ENCODE results near the gene SNRK.

Gene SNRK, protein sequence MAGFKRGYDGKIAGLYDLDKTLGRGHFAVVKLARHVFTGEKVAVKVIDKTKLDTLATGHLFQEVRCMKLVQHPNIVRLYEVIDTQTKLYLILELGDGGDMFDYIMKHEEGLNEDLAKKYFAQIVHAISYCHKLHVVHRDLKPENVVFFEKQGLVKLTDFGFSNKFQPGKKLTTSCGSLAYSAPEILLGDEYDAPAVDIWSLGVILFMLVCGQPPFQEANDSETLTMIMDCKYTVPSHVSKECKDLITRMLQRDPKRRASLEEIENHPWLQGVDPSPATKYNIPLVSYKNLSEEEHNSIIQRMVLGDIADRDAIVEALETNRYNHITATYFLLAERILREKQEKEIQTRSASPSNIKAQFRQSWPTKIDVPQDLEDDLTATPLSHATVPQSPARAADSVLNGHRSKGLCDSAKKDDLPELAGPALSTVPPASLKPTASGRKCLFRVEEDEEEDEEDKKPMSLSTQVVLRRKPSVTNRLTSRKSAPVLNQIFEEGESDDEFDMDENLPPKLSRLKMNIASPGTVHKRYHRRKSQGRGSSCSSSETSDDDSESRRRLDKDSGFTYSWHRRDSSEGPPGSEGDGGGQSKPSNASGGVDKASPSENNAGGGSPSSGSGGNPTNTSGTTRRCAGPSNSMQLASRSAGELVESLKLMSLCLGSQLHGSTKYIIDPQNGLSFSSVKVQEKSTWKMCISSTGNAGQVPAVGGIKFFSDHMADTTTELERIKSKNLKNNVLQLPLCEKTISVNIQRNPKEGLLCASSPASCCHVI

DNA sequence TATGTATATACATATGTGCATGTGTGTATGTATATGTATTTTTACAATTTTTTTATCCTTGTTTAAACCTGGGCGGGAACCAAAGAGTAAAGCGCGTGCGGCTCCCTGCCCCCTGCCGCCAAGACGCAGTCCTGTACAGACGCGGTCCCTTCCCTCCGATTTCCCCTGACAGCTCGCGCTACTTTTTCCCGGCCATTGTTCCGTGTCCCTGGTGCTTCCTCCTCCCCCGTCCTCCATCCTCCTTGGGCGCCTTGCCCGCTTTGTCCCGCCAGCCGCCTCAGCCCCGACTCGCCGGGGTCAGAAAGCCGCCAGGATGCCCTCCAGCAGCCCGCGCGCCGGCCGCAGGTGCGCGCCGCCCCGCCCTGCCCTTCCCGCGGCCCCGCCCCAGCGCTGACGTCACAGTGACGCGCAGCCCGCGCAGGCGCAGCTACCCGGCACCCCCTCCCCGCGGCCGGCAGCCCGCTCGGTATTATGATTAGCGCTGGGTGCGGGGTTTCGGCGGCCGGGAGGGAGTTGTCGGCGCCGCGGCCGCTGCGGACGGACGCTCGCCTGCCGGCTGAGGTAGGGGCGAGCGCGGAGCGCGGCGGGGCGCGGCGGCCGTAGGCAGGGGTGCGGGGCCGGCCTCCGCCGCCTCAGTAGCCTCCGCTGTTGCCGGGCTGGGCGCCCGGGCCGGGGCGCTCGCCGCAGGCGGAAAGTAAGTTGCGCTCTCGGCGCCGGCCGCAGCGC, at the start of gene SNRK:
SNRK (plus strand) TSS at position 426 of the 726 bp plus-strand sequence. CDS start 16,664 bp downstream, outside the sequence.
- DNase-seq: peak; percentile 11 to 16

DNA sequence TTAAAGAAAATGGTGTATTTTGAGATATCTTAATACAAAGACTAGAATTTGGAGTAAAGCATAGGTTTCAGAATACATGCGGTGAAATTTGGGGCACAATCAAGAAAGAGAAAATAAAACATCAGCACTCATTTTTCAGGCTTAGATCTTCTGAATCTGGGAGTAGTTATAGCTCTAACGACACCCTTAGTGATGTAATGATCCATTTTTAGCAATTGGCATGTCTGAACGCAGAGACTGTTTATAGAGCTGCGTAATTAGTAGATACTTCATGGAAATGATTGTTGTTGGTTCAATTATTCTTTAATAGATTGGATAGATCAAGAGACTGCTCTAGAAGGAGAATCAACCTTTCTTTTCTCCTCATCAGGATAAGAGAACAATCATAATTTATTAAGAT, 47.5 kb upstream of the SNRK start:
- DNase-seq: no peak

DNA sequence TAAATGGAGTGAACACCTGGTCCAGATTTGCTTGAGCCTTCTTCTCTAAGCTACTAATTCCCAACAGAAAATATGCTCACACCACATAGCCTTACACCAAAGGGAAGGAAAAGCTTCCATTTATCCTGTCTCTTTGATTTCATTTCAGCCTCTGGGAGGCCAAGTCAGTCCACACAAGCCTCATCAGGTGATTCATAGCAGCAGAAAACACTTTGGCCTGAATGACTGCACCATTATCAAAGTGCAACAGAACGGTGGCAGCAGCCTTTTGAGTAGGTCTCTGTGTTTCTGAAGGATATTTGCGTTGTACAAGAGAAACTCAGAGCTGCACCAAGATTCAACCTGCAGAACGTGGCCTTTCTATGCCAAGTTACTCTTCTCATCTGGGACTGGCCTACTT, 46.6 kb upstream of the SNRK start:
- no peak for DNase-seq

DNA sequence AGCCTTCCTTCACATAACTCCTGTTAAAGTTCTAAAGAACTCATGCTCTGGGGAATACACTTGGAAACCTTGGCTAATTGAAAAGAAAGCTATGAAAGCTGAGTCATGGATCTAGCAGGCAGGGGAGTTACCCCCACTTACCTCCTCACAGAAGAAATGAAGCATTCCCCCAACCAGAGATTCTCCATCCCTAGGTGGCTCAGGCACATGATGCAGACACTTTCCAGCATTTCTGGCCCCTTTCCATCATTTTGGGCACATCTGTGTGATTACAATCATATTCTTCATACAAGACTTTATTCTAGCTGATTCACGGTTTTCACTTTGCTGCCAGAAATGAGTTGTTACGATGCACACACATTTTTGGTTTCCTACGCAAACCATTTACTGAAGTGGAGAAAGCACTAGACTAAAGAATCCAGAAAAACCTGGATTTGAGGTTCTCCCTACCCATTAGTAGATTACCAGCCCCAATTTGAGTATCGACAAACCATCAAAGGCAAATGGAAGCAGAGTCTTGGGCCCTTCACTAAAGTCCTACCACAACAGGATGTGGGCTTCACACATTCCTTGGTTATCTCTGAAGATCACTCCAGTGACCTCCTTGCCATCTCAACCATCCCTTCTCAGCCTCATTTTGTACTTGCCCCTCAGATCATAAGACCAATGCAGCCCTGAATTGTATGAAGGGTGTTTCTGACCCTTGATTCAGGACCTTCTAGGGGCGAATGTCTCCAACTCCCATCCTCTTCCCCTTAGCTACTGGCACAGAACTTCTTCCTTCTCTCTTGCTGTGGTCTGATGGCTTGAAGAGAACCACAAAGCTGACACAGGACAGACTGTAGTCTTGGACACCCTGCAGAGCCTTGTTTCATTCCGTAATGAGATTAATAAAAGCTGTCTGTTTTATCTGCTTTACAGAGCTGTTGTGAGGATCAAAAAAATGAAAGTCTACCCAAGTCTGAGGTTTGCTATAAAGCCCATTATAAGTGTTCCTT, 42.5 kb upstream of the SNRK start:
- DNase-seq: no peak

DNA sequence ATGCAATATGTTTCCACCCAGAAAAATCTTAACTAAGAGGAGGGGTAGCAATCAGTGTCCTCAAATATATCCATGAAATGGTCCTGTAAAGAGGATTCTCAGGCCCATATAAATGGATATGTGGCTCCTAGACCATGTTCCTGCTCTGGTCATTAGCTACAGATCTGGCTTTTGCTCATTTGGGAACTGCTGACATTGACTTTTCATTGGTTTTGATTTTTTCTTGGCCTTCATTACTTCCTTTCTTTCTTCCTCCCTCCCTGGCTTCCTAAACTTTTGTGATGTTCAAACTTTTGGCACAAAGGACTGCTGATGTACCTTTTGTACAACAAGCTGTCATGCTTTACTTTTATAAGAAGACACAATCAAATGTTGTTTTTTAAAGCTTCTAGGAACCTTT, 41.6 kb upstream of the SNRK start:
- no peak for DNase-seq

DNA sequence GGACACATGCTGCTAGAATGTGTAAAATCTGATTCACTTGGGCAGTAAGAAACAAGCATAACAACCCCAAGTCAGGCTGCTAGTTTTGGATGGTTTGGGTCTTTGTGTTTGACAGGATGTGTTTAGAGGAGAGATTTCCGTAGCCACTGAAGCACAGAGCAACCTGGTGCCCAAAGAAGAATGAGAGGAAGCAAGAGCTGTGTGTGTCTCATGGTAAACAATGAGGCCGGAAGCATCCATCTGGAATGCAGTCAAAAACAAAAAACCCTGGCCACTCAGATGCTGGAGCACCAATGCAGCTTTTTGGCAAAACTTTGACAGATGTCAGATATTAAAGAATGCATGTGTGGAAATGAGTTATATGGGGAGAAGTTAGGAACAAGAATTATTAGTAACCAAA, 39.4 kb upstream of the SNRK start:
- no peak for DNase-seq

DNA sequence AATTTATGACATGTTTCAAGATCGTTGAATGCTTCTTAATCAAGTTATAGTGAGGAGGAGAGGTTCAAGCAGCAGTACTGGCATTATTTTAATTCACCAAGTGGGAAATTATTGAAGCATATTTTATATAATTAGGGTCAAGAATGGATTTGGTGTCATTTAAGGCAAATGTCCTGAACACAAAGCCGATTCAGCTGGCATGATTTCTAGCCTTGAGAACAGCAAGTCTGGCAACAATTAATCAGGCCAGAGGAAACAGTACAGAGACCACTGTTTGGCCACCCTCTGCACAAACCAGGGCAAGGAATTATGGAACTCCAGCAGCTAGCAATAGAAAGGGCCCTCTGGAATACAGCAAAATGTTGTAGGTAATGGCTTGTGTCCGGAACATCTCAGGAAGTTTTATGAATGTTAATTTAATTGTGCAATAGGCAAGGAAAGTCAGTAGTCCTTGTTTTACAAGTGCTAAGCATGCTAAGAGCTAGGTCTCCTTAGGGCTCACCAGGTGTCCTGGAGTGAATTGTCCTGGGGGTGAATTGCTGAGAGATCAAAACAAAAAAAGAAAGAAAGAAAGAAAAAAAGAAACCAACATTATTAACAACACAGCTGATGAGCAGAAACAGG, 38.7 kb upstream of the SNRK start:
- no peak for DNase-seq

DNA sequence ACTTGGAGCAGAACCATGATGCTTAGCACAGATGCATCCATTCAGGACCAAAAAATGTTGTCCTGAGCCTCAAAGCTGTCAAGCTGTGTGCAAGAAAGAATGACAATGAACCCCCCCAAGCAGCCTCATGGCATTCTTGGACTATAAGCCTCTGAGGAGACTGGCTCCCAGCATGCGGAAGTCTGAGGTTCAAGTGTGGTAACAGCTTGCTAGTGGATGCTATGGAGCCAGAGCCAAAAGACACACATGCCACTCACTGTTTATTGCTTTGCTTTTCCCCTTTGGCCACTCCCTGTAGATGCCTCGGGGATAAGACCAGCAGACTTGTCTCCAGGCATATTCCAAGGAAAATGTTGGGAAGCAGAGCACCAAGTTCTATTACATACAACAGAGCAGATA, 38.2 kb upstream of the SNRK start:
- no peak for DNase-seq

DNA sequence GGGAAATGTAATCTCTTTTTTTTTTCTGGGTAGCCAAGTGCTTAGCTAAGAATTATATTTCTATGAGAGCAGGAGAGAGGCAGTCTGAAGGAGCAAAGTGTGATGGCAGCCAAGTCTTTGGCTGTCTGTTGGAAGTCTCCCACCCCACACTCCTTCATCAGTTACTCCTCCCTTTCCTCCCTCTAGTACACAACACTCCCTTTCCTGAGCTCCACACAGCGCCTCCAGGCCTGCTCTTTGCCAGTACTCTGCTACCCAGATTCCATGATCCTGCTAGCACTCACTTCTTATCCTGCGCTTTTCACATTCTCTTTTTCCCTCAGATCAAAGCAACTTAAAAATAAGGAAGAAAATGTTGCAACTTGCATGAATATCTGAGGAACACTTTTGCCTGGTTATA, 37.4 kb upstream of the SNRK start:
- no peak for DNase-seq

DNA sequence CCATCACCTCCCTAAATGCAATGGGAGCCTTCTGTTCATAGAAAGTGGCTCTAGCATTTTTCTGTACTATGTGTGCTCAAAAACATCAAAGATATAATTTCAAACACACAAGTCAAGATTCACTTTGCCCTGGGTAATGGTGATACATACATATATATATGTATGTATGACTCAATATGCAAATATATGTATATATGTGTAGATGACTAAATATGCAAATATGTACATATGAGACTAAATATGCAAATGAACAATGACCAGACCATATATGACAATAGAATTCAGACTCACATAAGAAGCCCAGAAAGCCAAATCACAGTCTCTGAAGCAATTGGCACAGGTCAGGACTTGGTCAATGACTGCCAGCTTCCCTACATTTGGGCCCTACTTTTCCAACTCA, 36.9 kb upstream of the SNRK start:
- DNase-seq: no peak

DNA sequence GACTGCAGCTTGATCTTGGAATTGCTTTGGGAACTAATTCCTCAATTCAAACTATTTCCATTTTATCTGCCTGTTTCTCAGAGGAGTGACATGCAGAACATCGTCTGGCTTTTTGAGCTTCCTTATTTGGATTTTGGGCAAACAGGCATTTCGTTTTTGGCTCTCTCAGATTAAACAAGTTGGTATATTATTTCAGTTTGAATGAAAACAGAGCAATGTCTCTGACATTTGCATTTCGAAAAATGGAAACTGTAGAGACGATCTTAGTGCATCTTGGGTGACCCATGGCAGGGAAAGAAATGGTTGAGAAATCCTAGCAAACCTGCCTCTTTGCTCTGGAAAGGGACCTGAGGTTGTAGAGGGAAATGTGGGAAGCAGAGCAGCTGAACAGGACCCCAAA, 33.0 kb upstream of the SNRK start:
- DNase-seq: no peak

DNA sequence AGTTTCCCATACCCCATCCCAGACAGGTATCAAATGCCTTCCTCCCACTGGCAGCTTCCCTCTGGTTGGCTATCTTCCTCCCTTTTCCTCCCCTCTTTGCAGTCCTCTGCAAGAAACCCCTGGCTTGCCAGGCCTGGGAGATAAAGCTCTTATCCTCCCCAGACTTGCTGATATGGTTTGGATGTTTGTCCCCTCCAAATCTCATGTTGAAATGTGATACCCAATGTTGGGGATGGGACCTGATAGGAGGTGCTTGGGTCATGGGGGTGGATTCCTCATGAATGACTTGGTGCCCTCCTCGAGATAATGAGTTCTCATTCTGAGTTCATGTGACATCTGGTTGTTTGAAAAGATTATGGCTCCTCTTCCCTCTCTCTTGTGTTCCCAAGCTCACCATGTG, 32.2 kb upstream of the SNRK start:
- DNase-seq: no peak

DNA sequence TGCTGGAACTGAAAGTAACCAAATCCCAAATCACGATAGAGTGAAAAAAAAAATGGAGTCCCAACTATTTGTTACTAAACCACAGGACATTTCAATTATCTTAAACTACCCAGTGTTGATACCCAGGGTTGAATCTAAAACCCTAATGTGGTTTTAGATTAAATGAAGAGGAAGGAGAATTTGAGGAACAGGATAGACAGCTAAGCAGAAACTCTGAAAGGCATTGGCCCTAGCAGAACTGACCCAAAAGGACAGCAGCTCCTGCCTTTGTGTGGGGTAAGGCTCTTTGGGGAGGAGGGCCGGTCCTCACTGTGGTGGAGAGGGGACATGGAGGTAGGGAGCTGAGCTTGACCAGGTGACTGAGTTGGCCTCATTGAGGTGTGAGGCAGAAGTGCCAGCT, 30.7 kb upstream of the SNRK start:
- no peak for DNase-seq

DNA sequence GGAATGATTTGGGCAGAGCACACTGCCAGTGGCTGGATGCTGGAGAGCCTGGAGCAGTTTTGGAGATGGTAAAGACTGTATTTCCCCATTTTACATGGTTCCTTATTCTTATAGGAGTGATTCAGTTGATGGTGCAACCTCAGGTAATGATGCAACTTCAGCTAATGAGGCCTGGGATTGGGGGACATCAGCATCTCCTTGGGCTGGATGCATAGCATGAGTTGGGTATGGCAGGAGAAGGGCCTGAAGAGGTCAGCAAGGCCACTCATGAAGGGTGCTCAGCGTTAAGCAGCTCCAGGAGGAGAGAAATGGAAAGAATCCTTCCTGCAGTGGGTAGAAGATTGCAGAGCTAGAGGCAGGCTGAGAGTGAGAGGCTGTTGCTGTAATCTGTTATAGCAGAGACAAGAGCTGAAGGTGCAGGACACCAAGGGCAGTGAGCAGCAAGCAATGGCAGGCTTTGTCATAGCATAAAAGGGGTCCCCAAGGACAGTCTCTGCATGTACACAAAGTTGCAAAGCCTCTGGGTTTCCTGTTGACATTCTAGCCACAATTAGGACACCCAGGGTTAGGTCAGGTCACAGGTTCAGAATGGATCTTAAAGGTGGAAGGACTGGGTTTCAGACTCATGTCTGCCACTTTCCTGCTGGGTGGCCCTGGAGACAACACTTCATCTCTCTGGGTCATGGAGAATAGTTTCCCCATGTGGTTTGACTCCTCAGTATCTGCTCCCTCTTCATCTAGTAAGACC, 29.5 kb upstream of the SNRK start:
- no peak for DNase-seq

DNA sequence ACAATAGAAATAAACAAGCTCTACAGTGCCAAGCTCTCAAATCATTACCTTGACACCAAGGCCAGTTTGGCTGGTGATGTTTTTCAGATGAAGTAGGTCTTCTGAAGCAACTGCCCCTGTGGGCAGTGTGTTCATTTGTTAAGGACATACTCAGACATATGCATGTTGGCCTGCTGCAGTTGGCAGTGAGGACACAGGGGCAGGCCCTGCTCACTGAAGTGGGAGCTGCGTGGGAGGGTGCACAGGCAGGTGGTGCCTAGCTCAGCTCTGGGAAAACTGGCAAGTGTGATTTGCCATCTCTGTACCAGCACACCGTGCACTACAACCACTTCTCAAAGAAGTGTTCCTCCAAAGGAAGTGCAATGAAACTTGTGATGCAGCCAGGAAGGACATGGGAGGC, 28.5 kb upstream of the SNRK start:
- DNase-seq: no peak

DNA sequence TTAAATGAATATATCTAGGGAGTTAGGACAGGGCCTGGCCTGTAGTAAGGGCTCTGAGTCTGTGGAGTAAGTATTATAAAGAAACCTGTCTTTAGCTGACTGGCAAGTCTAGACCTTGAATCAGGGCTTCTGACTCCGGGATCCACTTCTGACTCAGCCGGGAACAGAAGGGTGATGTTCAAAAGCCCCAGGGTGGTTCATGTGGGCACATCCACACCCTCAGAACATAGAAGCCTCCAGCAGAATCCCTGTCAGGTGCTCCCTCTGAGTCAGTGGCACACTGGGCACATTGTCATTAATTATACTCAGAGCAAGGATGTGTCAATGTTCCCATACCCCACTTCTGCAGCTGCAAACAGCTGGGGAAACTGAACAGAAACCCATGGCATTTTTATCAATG, 26.7 kb upstream of the SNRK start:
- DNase-seq: no peak

DNA sequence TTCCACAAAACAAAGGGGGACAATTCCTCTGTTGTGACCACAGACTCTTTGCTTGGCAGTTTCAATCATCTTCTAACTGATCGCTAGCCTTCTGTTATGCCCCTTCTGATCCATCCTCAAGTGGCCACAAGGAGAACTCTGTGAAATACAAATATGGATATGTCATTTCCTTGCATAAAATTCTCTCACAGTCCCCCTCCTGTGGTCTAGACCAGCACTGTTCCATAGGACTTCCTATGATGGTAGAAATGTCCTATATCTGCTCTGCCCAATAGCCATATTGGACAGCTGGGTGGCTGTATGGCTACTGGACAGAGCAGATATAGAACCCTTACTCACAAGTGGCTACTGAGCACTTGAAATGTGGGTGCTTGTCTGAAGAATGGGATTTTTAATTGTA, 25.9 kb upstream of the SNRK start:
- DNase-seq: no peak

DNA sequence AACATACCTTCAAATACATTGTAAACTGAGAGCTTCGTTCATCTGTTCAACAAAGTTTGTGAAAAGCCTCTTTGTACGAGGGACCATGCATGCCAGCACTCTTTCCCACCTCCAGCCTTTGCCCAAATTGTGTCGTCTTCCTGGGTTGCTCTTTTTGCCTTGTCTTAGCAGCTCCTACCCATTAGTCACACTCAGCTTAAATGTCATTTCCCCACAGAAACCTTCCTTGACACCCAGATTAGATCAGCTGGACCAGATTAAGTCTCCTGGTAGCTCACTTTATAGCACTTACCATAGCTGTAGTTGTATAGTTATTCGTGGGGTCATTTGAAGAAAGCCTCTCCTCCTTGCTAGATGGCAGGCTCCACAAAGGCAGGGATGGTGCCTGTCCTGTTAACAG, 24.1 kb upstream of the SNRK start:
- no peak for DNase-seq

DNA sequence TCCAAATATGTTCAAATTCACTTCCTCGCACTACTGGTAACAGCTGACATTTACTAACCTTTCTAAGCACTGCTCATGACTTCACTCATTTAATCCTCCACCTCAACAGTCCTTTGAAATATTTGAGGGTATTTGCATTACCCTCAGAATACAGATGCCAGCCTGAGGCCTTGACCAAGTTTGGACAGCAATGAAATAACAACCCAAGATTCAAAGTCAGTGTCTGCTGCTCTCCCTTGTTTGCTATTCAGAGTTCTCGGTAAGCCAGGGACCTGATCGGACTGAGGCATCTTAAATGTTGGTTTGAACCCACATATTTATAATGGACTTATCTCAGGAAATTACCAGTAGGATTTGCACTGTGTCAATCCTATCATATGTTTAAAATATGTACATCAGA, 19.9 kb upstream of the SNRK start:
- no peak for DNase-seq

DNA sequence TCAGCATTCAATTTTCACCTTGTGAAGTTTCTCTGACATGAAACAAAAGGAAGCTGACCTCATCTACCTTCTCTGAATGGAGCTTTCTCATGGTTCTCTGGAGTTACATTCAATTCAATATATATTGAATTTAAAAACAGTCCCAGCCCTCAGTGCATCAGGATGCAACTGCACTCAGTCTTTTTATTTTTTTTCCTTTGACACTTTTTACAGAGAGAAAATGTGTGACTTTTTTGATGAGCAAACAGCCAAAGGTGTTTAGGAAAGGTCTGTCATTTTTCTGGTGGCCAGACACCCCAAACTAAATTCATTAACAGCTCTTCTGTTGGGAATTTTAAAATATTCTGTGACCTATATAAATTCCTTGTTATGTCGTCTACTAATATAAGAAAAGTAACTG, 19.3 kb upstream of the SNRK start:
- no peak for DNase-seq

DNA sequence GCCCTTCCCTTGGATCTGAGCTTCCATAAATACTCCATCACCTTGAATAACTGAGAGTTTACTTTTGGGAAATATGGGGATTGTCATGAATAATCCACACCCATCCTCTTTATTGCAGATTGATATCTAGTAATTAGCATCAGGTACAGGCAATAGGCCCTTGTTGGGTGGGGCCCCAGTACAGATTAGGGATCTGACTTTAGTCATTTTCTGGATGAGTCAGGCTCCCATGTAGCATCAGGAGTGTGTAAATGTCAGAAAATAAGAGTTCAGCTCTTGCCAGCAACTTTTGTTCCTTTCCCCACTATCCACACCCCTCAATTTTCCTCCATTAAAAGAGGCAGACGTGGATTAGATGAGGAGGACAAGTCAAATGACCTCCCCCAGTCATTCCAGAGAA, 17.7 kb upstream of the SNRK start:
- DNase-seq: no peak
